B cell (primary cell): ENCODE data around the gene GSTO2. TPM values are rescaled to one million over a fixed set of nuclear protein-coding genes. Genes with fewer than 3 reads are reported as not detected.

Experiments used
- ATAC-seq: fragments of 200-7000 bp; cut with Tn5 transposase; one replicate; pipeline ENCODE4 v1.10.0; 2021; ENCODE audit warnings: low read depth, mild to moderate bottlenecking, moderate number of reproducible peaks, moderate library complexity
- CTCF ChIA-PET: fragments of 350-600 bp; sonication (Branson Sonifier 250); formaldehyde crosslinking; loops from one replicate; lab custom pipeline; 2021; ENCODE audit warnings: antibody characterized with exemption, inconsistent platforms; lab: Charles Lee
- POLR2A ChIA-PET: fragments of 350-600 bp; sonication (Branson Sonifier 250); formaldehyde crosslinking; loops from one replicate; lab custom pipeline; 2021; ENCODE audit warnings: antibody characterized with exemption; lab: Charles Lee
- DNase-seq: peaks from one replicate; pipeline ENCODE4 v3.0.0; 2013
- H2AFZ ChIP-seq: 2 replicates; pipeline ENCODE4 v1.6.1; 2012; ENCODE audit warnings: mild to moderate bottlenecking, low read depth, low read length; ENCODE audit not compliant: insufficient read depth, poor library complexity, severe bottlenecking
- H3K27ac ChIP-seq, 2 donors: 1 replicate in 1 of 2; 2 replicates in 1 of 2; pipeline ENCODE4 v1.5.1; 2012 to 2013; ENCODE audit warnings: low read length in 2 of 2, mild to moderate bottlenecking in 2 of 2, moderate library complexity in 1 of 2
- H3K27me3 ChIP-seq, 4 experiments: fragments of 200-600 bp in 1 of 4; sonication (generic) in 1 of 4; replicated peaks in 1 of 4; 1 replicate in 2 of 4; 2 replicates in 2 of 4; pipeline versions ENCODE4 v1.6.1 to v1.7.0; 2013 to 2016; ENCODE audit warnings: low read length in 3 of 4, mild to moderate bottlenecking in 2 of 4, mixed read lengths in 1 of 4, moderate library complexity in 1 of 4; ENCODE audit not compliant: insufficient read depth in 4 of 4, control insufficient read depth in 3 of 4; ENCODE audit errors: control extremely low read depth in 1 of 4
- H3K36me3 ChIP-seq, 2 experiments: replicated peaks in 1 of 2; 1 replicate in 1 of 2; 2 replicates in 1 of 2; pipeline versions ENCODE4 v1.6.1 to v1.7.1; 2013; ENCODE audit warnings: low read length in 1 of 2; ENCODE audit not compliant: insufficient read depth in 2 of 2, control insufficient read depth in 1 of 2; ENCODE audit errors: control extremely low read depth in 1 of 2, extremely low read depth in 1 of 2
- H3K4me1 ChIP-seq, 2 donors: fragments of 200-600 bp in 1 of 2; sonication (generic) in 1 of 2; 1 replicate in 1 of 2; 2 replicates in 1 of 2; pipeline versions ENCODE4 v1.5.1 to v1.6.1; 2013 to 2017; ENCODE audit warnings: low read length in 2 of 2; ENCODE audit not compliant: control insufficient read depth in 2 of 2, insufficient read depth in 2 of 2
- H3K4me2 ChIP-seq: replicated peaks from 2 replicates; pipeline ENCODE3; 2012; ENCODE audit warnings: mild to moderate bottlenecking, low read depth, low read length; ENCODE audit not compliant: poor library complexity, severe bottlenecking
- H3K4me3 ChIP-seq, 5 experiments: fragments of 200-600 bp in 1 of 5; sonication (generic) in 1 of 5; 1 replicate in 3 of 5; 2 replicates in 2 of 5; pipeline versions ENCODE4 v1.5.1 to v1.7.0; 2011 to 2016; ENCODE audit warnings: low read length in 4 of 5, mild to moderate bottlenecking in 4 of 5, low read depth in 2 of 5, control low read depth in 1 of 5, moderate library complexity in 1 of 5; ENCODE audit not compliant: insufficient read depth in 1 of 5; ENCODE audit errors: control extremely low read depth in 1 of 5, extremely low read depth in 1 of 5
- H3K79me2 ChIP-seq: fragments of 200-600 bp; sonication (generic); one replicate; pipeline ENCODE4 v1.6.0; 2016; ENCODE audit warnings: low read length; ENCODE audit not compliant: control insufficient read depth, insufficient read depth
- H3K9ac ChIP-seq: fragments of 200-600 bp; sonication (generic); 2 replicates; pipeline ENCODE4 v1.6.1; 2017; ENCODE audit warnings: mild to moderate bottlenecking, low read length, moderate library complexity
- H3K9me3 ChIP-seq, 3 donors: one replicate each; pipeline versions ENCODE4 v1.6.1 to v1.7.1; 2013; ENCODE audit warnings: low read length in 2 of 3; ENCODE audit not compliant: control insufficient read depth in 2 of 3, insufficient read depth in 1 of 3; ENCODE audit errors: control extremely low read depth in 1 of 3
- H4K20me1 ChIP-seq: 2 replicates; pipeline ENCODE4 v1.6.0; 2012; ENCODE audit warnings: mild to moderate bottlenecking, low read length; ENCODE audit not compliant: insufficient read depth, control insufficient read depth, poor library complexity, severe bottlenecking
- H3K27ac Mint-ChIP-seq: one replicate; pipeline ENCODE4 v1.8.0; 2021; ENCODE audit warnings: mixed read lengths
- H3K27me3 Mint-ChIP-seq: one replicate; pipeline ENCODE4 v1.8.0; 2021; ENCODE audit warnings: mixed read lengths
- H3K4me1 Mint-ChIP-seq: one replicate; pipeline ENCODE4 v1.8.0; 2021; ENCODE audit warnings: mixed read lengths
- H3K4me3 Mint-ChIP-seq: one replicate; pipeline ENCODE4 v1.8.0; 2021; ENCODE audit warnings: mixed read lengths
- H3K9me3 Mint-ChIP-seq: one replicate; pipeline ENCODE4 v1.8.0; 2022; ENCODE audit warnings: mixed read lengths; ENCODE audit not compliant: insufficient read depth
- CTCF ChIP-seq: fragments of 200-600 bp; IDR thresholded peaks from one replicate; pipeline ENCODE4 v1.8.0; 2022; ENCODE audit warnings: antibody characterized with exemption, mild to moderate bottlenecking
- EZH2 ChIP-seq: IDR thresholded peaks from 2 replicates; pipeline ENCODE4 v1.6.1; 2012; ENCODE audit warnings: borderline replicate concordance, low read depth, mild to moderate bottlenecking, moderate library complexity, low read length; ENCODE audit not compliant: insufficient read depth, poor library complexity, severe bottlenecking
- WGBS: methylation state at CpG from one replicate; pipeline ENCODE4 v1.1.5; 2013; ENCODE audit warnings: missing lambda C conversion rate; ENCODE audit not compliant: insufficient coverage; 5-methylcytosine and 5-hydroxymethylcytosine counted together
- intact Hi-C: fragments of 100-400 bp; cut with micrococcal nuclease; formaldehyde crosslinking; loops from one replicate; pipeline ENCODE4 v1.10.0; 2022
- polyA plus RNA-seq: library from polyadenylated mRNA; depleted of rRNA; stranded (reverse); fragments of >200 nt; gene quantifications from 2 replicates; pipeline ENCODE4 v1.2.3, GENCODE V29; 2012
- total RNA-seq, 2 donors: library from RNA; stranded (reverse); fragments of 120-200 nt in 1 of 2; gene quantifications; 1 replicate in 1 of 2; 2 replicates in 1 of 2; pipeline versions ENCODE4 v1.2.3 to v1.2.4, GENCODE V29; 2013 to 2022

Gene GSTO2
- total and polyA plus RNA-seq, 2 donors (not counting 1 experiment from before 2014, with no cell fraction given) = 0.16 to 0.89 TPM

GRCh38 chr10:104326991-104327610, 58.1 kb downstream of the GSTO2 start:
- H3K79me2 ChIP-seq = peaks cover 100% of the 10 kb centered on the region
- H3K27me3 Mint-ChIP-seq = no peaks in the 10 kb centered on the region
- 99% methylated on average over 9 of the region's 9 CpGs for WGBS
- peak overlapping the region; percentile 72 for H3K4me2 ChIP-seq
- H3K9me3 ChIP-seq = peaks cover 0 to 4% (median 0%) of the 10 kb centered on the region in 3 donors
- ChIA-PET CTCF (interaction anchor here (1.3 to 7.8 kb wide), 4 partner anchors 11 to 22 kb away, joined by 3 to 47 read pairs (median 25); partner anchors contain the start of gene ITPRIP), POLR2A (no interaction called here)
- intact Hi-C loops = no loop called here
- no peaks in the 10 kb centered on the region for H3K9me3 Mint-ChIP-seq
- H2AFZ ChIP-seq = no peak overlapping the region
- H3K4me1 ChIP-seq = peaks cover 98 to 100% of the 10 kb centered on the region in 2 donors
- DNase-seq (no peak), ATAC-seq (no peak)
- no peak overlapping the region for H3K27ac ChIP-seq
- no peaks in the 10 kb centered on the region for H3K27me3 ChIP-seq
- peaks cover 0 to 16% of the 10 kb centered on the region in 2 experiments for H3K36me3 ChIP-seq
- H3K4me3 Mint-ChIP-seq = peak overlapping the region; percentile 60
- peaks cover 100% of the 10 kb centered on the region for H4K20me1 ChIP-seq
- H3K9ac ChIP-seq = no peak overlapping the region
- no peak overlapping the region for H3K4me3 ChIP-seq
- TF ChIP-seq CTCF (no peak), EZH2 (no peak)
- peak overlapping the region; percentile 82 for H3K27ac Mint-ChIP-seq
- peaks cover 98% of the 10 kb centered on the region for H3K4me1 Mint-ChIP-seq
